HG03139 (cell line): ENCODE results near the gene C13orf46.

Experiments used
- ATAC-seq: cut with Tn5 transposase; IDR thresholded peaks from one replicate; pipeline ENCODE4 v1.9.1; 2021; ENCODE audit not compliant: unreplicated experiment

The C13orf46 gene

GRCh38 chr13:114010401-114011101 lies 36.7 kb upstream of the C13orf46 start:
- ATAC-seq, result no peak

GRCh38 chr13:114009590-114010400 lies 35.9 kb upstream of the C13orf46 start:
- no peak for ATAC-seq

GRCh38 chr13:114008964-114009589 lies 35.2 kb upstream of the C13orf46 start:
- ATAC-seq, result no peak

- ATAC-seq, result no peak
Measured at GRCh38 chr13:114007566-114007965, 33.7 kb upstream of the C13orf46 start.

- no peak for ATAC-seq
Measured at GRCh38 chr13:114005206-114005724, 31.4 kb upstream of the C13orf46 start.

GRCh38 chr13:114004420-114005205 lies 30.7 kb upstream of the C13orf46 start:
- no peak for ATAC-seq

- no peak for ATAC-seq
Measured at GRCh38 chr13:114002771-114003321, 29.0 kb upstream of the C13orf46 start.

- ATAC-seq, result no peak
Measured at GRCh38 chr13:114002009-114002544, 28.2 kb upstream of the C13orf46 start.

GRCh38 chr13:114001331-114002008 lies 27.6 kb upstream of the C13orf46 start:
- no peak for ATAC-seq

GRCh38 chr13:114000151-114001040 lies 26.5 kb upstream of the C13orf46 start:
- ATAC-seq, result no peak

GRCh38 chr13:113999618-113999910 lies 25.7 kb upstream of the C13orf46 start:
- no peak for ATAC-seq

- ATAC-seq, result no peak
Measured at GRCh38 chr13:113998781-113999617, 25.1 kb upstream of the C13orf46 start.

- no peak for ATAC-seq
Measured at GRCh38 chr13:113997845-113998751, 24.2 kb upstream of the C13orf46 start.

GRCh38 chr13:113996912-113997745 lies 23.3 kb upstream of the C13orf46 start:
- ATAC-seq, result no peak

GRCh38 chr13:113996081-113996911 lies 22.4 kb upstream of the C13orf46 start:
- no peak for ATAC-seq
